ENCODE data around the gene TECR. TPM values are rescaled to one million over a fixed set of nuclear protein-coding genes. Genes with fewer than 3 reads are reported as not detected.
A peak's percentile ranks its signal among the peaks of the same experiment; 100 is the strongest.

Gene TECR
- total and polyA plus RNA-seq, 9 of the 15 experiments (the other 6 are each of a cell fraction or from before 2014, with no cell fraction given), result 29.3 to 211 (median 81.4) TPM

DNA sequence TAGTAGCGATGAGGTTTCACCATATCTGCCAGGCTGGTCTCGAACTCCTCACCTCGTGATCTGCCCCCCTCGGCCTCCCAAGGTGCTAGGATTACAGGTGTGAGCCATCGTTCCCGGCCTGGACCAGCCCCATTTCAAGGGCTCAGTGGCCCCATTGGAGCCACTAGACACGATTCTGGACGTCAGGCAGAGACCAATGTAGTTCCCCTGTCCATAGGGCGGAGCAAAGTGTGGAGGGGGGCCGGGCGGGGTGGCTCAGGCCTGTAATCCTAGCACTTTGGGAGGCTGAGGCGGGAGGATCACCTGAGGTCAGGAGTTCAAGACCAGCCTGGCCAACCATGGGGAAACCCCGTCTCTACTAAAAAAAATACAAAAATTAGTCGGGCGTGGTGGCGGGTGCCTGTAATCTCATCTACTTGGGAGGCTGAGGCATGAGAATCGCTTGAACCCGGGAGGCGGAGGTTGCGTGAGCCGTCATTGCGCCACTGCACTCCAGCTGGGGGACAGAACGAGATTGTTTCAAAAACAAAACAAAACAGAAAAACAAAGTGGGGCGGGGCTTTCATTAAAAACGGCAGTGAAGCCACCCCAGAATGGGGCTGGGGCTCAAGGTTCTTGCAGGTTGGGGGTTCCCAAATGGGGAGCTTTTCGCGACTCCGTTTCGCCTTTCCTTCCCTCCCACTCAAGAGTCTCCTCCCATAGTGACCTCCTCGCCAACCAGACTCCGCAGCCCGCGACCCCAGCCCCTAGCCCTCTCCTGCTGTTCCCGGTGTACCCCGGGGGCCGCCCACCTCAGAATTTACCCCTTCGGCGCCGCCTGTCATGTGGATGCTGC, 758 bp upstream of the TECR start (continued):
- TF ChIP-seq, protein P1, sequence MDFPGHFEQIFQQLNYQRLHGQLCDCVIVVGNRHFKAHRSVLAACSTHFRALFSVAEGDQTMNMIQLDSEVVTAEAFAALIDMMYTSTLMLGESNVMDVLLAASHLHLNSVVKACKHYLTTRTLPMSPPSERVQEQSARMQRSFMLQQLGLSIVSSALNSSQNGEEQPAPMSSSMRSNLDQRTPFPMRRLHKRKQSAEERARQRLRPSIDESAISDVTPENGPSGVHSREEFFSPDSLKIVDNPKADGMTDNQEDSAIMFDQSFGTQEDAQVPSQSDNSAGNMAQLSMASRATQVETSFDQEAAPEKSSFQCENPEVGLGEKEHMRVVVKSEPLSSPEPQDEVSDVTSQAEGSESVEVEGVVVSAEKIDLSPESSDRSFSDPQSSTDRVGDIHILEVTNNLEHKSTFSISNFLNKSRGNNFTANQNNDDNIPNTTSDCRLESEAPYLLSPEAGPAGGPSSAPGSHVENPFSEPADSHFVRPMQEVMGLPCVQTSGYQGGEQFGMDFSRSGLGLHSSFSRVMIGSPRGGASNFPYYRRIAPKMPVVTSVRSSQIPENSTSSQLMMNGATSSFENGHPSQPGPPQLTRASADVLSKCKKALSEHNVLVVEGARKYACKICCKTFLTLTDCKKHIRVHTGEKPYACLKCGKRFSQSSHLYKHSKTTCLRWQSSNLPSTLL (IDR thresholded peaks at IDR 0.05), result no peak
- TF ChIP-seq FOXJ3 (CRISPR knock-in tag; IDR thresholded peaks at IDR 0.05) (no peak), FOXJ2 (tag; IDR thresholded peaks at IDR 0.05) (0 out of 2 replicates have a peak, but pooled peaks have one; percentile 10), ZC3H4 (CRISPR knock-in tag; IDR thresholded peaks at IDR 0.05; ENCODE audit: borderline replicate concordance) (no peak), ZNF143 (CRISPR knock-in tag; IDR thresholded peaks at IDR 0.05) (no peak), ZNF354B (CRISPR knock-in tag; IDR thresholded peaks at IDR 0.05) (no peak), PTTG1 (tag; IDR thresholded peaks at IDR 0.05; ENCODE audit: low read depth) (no peak)
- TF ChIP-seq, protein P2, sequence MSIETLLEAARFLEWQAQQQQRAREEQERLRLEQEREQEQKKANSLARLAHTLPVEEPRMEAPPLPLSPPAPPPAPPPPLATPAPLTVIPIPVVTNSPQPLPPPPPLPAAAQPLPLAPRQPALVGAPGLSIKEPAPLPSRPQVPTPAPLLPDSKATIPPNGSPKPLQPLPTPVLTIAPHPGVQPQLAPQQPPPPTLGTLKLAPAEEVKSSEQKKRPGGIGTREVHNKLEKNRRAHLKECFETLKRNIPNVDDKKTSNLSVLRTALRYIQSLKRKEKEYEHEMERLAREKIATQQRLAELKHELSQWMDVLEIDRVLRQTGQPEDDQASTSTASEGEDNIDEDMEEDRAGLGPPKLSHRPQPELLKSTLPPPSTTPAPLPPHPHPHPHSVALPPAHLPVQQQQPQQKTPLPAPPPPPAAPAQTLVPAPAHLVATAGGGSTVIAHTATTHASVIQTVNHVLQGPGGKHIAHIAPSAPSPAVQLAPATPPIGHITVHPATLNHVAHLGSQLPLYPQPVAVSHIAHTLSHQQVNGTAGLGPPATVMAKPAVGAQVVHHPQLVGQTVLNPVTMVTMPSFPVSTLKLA (conservative IDR thresholded peaks at IDR 0.05), result 0 out of 4 replicates have a peak, but pooled peaks of 1 of the 2 experiments have one; percentile 65
- TF ChIP-seq, protein P3, sequence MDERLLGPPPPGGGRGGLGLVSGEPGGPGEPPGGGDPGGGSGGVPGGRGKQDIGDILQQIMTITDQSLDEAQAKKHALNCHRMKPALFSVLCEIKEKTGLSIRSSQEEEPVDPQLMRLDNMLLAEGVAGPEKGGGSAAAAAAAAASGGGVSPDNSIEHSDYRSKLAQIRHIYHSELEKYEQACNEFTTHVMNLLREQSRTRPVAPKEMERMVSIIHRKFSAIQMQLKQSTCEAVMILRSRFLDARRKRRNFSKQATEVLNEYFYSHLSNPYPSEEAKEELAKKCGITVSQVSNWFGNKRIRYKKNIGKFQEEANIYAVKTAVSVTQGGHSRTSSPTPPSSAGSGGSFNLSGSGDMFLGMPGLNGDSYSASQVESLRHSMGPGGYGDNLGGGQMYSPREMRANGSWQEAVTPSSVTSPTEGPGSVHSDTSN (CRISPR knock-in tag; IDR thresholded peaks at IDR 0.05; ENCODE audit: low read depth), result no peak
- TF ChIP-seq, protein P3 (tag; conservative IDR thresholded peaks at IDR 0.05; ENCODE audit: low read depth), result peak; percentile 99
- TF ChIP-seq, protein P4, sequence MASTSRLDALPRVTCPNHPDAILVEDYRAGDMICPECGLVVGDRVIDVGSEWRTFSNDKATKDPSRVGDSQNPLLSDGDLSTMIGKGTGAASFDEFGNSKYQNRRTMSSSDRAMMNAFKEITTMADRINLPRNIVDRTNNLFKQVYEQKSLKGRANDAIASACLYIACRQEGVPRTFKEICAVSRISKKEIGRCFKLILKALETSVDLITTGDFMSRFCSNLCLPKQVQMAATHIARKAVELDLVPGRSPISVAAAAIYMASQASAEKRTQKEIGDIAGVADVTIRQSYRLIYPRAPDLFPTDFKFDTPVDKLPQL (IDR thresholded peaks at IDR 0.05; ENCODE audit: extremely low read depth, insufficient read length), result no peak
- TF ChIP-seq, protein P5, sequence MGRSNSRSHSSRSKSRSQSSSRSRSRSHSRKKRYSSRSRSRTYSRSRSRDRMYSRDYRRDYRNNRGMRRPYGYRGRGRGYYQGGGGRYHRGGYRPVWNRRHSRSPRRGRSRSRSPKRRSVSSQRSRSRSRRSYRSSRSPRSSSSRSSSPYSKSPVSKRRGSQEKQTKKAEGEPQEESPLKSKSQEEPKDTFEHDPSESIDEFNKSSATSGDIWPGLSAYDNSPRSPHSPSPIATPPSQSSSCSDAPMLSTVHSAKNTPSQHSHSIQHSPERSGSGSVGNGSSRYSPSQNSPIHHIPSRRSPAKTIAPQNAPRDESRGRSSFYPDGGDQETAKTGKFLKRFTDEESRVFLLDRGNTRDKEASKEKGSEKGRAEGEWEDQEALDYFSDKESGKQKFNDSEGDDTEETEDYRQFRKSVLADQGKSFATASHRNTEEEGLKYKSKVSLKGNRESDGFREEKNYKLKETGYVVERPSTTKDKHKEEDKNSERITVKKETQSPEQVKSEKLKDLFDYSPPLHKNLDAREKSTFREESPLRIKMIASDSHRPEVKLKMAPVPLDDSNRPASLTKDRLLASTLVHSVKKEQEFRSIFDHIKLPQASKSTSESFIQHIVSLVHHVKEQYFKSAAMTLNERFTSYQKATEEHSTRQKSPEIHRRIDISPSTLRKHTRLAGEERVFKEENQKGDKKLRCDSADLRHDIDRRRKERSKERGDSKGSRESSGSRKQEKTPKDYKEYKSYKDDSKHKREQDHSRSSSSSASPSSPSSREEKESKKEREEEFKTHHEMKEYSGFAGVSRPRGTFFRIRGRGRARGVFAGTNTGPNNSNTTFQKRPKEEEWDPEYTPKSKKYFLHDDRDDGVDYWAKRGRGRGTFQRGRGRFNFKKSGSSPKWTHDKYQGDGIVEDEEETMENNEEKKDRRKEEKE (IDR thresholded peaks at IDR 0.05; ENCODE audit: borderline replicate concordance in 1 of 2, control insufficient read depth in 1 of 2, low read depth in 2 of 2, low read length in 1 of 2), result no peak
- TF ChIP-seq, protein P6, sequence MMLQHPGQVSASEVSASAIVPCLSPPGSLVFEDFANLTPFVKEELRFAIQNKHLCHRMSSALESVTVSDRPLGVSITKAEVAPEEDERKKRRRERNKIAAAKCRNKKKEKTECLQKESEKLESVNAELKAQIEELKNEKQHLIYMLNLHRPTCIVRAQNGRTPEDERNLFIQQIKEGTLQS (IDR thresholded peaks at IDR 0.05), result peak; percentile 36; the same call in 1 of the 2 replicates
- TF ChIP-seq, protein P6 (CRISPR knock-in tag; conservative IDR thresholded peaks at IDR 0.05), result 0 out of 2 replicates have a peak, but pooled peaks have one; percentile 31
